Measurements from ENCODE around the gene POLR2F. TPM values are rescaled to one million over a fixed set of nuclear protein-coding genes. Genes with fewer than 3 reads are reported as not detected.

The POLR2F gene
- total RNA-seq, 1 donor from 2014 or later: 99.6 TPM

- H3K36me3 Mint-ChIP-seq: no peaks in the 10 kb centered on the region
- H3K4me3 Mint-ChIP-seq: no peak overlapping the region
- peaks cover 44% of the 10 kb centered on the region for H3K27me3 Mint-ChIP-seq
- H3K4me1 Mint-ChIP-seq (ENCODE audit: unreplicated experiment): no peaks in the 10 kb centered on the region
- TF ChIP-seq CTCF (conservative IDR thresholded peaks at IDR 0.05): peak; percentile 81
- H3K27ac Mint-ChIP-seq: no peak overlapping the region
- no peak for DNase-seq (ENCODE audit: extremely low spot score, unreplicated experiment)
- H3K9me3 Mint-ChIP-seq: no peaks in the 10 kb centered on the region
Measured at GRCh38 chr22:37982938-37983859, 29.7 kb downstream of the POLR2F start.

GRCh38 chr22:37983860-37984791, 30.6 kb downstream of the POLR2F start, which contains the start of gene SOX10:
Gene SOX10, minus strand, starts transcription at chr22:37984555. Its CDS starts 771 bp downstream, at chr22:37983784.
- Mint-ChIP-seq H3K27ac (no peak within 1 kb of the TSS), H3K4me3 (no peak within 1 kb of the TSS), H3K27me3 (peaks cover 44% of the 10 kb centered on the region), H3K9me3 (no peaks in the 10 kb centered on the region), H3K36me3 (no peaks in the 10 kb centered on the region), H3K4me1 (ENCODE audit: unreplicated experiment) (no peaks in the 10 kb centered on the region)
- TF ChIP-seq CTCF (conservative IDR thresholded peaks at IDR 0.05): no peak
- no peak for DNase-seq (ENCODE audit: extremely low spot score, unreplicated experiment)

- no peak overlapping the region for H3K4me3 Mint-ChIP-seq
- no peak overlapping the region for H3K27ac Mint-ChIP-seq
- no peaks in the 10 kb centered on the region for H3K36me3 Mint-ChIP-seq
- no peaks in the 10 kb centered on the region for H3K4me1 Mint-ChIP-seq (ENCODE audit: unreplicated experiment)
- TF ChIP-seq CTCF (conservative IDR thresholded peaks at IDR 0.05): no peak
- no peaks in the 10 kb centered on the region for H3K9me3 Mint-ChIP-seq
- no peak for DNase-seq (ENCODE audit: extremely low spot score, unreplicated experiment)
- H3K27me3 Mint-ChIP-seq: peaks cover 44% of the 10 kb centered on the region
Measured at GRCh38 chr22:37985050-37985585, 31.6 kb downstream of the POLR2F start.

- TF ChIP-seq CTCF (conservative IDR thresholded peaks at IDR 0.05): no peak
- H3K27ac Mint-ChIP-seq: no peak overlapping the region
- peaks cover 41% of the 10 kb centered on the region for H3K27me3 Mint-ChIP-seq
- no peaks in the 10 kb centered on the region for H3K4me1 Mint-ChIP-seq (ENCODE audit: unreplicated experiment)
- H3K9me3 Mint-ChIP-seq: no peaks in the 10 kb centered on the region
- no peak for DNase-seq (ENCODE audit: extremely low spot score, unreplicated experiment)
- H3K4me3 Mint-ChIP-seq: no peak overlapping the region
- no peaks in the 10 kb centered on the region for H3K36me3 Mint-ChIP-seq
Measured at GRCh38 chr22:37985751-37986281, 32.3 kb downstream of the POLR2F start.

- no peak for DNase-seq (ENCODE audit: extremely low spot score, unreplicated experiment)
- no peaks in the 10 kb centered on the region for H3K36me3 Mint-ChIP-seq
- H3K4me1 Mint-ChIP-seq (ENCODE audit: unreplicated experiment): no peaks in the 10 kb centered on the region
- no peak overlapping the region for H3K27ac Mint-ChIP-seq
- no peak for TF ChIP-seq CTCF (conservative IDR thresholded peaks at IDR 0.05)
- H3K27me3 Mint-ChIP-seq: peaks cover 36% of the 10 kb centered on the region
- no peaks in the 10 kb centered on the region for H3K9me3 Mint-ChIP-seq
- no peak overlapping the region for H3K4me3 Mint-ChIP-seq
Measured at GRCh38 chr22:37986371-37986770, 32.9 kb downstream of the POLR2F start.
